HL-60 (cell line): Measurements from ENCODE around the gene DISP1.

Experiments
- GABPA ChIP-seq: IDR thresholded peaks from 2 replicates; pipeline ENCODE4 v1.6.1; 2012; ENCODE audit warnings: low read depth
- POLR2AphosphoS5 ChIP-seq: IDR thresholded peaks from 2 replicates; pipeline ENCODE4 v1.6.1; 2012; ENCODE audit warnings: low read depth
- SPI1 ChIP-seq: IDR thresholded peaks from 2 replicates; pipeline ENCODE4 v1.6.1; 2012; ENCODE audit warnings: low read depth, mild to moderate bottlenecking, borderline replicate concordance
- TF ChIP-seq, protein P1 (sequence below): IDR thresholded peaks from one replicate; pipeline ENCODE4 v1.5.1; 2011; ENCODE audit warnings: low read length, control low read depth, inconsistent platforms; ENCODE audit not compliant: insufficient read depth
- TF ChIP-seq, protein P2 (sequence below): IDR thresholded peaks from 2 replicates; pipeline ENCODE4 v1.6.1; 2012; ENCODE audit warnings: low read depth; ENCODE audit not compliant: insufficient replicate concordance

DNA sequence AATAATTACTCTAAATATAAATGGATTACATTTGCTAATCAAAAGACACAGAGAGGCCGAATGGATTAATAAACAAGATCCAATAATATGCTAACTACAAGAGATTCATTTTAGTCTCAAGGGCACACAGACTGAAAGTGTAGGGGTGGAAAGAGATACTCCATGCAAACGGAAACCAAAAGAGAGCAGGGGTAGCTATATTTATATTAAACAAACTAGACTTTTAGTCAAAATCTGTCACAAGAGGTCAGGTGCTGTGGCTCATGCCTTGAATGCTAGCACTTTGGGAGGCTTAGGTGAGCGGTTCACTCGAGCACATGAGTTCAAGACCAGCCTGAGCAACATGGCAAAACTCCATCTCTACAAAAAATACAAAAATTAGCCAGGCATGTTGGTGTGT is 33.6 kb upstream of the DISP1 start:
- TF ChIP-seq, protein P1, sequence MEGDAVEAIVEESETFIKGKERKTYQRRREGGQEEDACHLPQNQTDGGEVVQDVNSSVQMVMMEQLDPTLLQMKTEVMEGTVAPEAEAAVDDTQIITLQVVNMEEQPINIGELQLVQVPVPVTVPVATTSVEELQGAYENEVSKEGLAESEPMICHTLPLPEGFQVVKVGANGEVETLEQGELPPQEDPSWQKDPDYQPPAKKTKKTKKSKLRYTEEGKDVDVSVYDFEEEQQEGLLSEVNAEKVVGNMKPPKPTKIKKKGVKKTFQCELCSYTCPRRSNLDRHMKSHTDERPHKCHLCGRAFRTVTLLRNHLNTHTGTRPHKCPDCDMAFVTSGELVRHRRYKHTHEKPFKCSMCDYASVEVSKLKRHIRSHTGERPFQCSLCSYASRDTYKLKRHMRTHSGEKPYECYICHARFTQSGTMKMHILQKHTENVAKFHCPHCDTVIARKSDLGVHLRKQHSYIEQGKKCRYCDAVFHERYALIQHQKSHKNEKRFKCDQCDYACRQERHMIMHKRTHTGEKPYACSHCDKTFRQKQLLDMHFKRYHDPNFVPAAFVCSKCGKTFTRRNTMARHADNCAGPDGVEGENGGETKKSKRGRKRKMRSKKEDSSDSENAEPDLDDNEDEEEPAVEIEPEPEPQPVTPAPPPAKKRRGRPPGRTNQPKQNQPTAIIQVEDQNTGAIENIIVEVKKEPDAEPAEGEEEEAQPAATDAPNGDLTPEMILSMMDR, result no peak
- TF ChIP-seq, protein P2, sequence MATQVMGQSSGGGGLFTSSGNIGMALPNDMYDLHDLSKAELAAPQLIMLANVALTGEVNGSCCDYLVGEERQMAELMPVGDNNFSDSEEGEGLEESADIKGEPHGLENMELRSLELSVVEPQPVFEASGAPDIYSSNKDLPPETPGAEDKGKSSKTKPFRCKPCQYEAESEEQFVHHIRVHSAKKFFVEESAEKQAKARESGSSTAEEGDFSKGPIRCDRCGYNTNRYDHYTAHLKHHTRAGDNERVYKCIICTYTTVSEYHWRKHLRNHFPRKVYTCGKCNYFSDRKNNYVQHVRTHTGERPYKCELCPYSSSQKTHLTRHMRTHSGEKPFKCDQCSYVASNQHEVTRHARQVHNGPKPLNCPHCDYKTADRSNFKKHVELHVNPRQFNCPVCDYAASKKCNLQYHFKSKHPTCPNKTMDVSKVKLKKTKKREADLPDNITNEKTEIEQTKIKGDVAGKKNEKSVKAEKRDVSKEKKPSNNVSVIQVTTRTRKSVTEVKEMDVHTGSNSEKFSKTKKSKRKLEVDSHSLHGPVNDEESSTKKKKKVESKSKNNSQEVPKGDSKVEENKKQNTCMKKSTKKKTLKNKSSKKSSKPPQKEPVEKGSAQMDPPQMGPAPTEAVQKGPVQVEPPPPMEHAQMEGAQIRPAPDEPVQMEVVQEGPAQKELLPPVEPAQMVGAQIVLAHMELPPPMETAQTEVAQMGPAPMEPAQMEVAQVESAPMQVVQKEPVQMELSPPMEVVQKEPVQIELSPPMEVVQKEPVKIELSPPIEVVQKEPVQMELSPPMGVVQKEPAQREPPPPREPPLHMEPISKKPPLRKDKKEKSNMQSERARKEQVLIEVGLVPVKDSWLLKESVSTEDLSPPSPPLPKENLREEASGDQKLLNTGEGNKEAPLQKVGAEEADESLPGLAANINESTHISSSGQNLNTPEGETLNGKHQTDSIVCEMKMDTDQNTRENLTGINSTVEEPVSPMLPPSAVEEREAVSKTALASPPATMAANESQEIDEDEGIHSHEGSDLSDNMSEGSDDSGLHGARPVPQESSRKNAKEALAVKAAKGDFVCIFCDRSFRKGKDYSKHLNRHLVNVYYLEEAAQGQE, result no peak
- TF ChIP-seq POLR2AphosphoS5 (no peak), SPI1 (no peak), GABPA (no peak)
